ENCODE data around the gene APOBEC4. TPM values are rescaled to one million over a fixed set of nuclear protein-coding genes. Genes with fewer than 3 reads are reported as not detected.
A peak's percentile ranks its signal among the peaks of the same experiment; 100 is the strongest.

APOBEC4 gene
- total and polyA plus RNA-seq, 2 experiments from 2014 or later: 0.37 TPM; not detected in 1

DNA sequence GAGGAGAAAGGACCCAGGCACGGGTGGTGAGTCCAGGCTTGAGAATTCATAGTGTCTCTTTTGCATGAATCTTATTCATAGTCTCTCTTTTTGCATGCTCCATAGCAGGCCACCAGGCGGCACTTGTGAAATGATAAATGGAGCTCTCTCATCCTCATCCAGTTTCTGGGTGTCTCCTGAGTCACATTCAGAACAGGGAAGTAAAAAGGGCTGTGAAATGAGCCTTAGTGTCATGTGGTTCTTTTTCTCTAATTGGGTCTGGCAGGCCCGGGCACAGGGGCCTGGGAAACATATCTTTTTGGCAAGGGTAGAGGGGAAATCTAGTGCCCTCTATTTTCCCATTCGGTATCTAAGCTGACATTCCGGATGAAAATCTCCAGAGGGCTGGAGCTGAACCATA is 43.8 kb downstream of the APOBEC4 start:
- DNase-seq (ENCODE audit: low spot score): peak; percentile 39
- no peaks in the 10 kb centered on the region for H3K4me1 ChIP-seq (ENCODE audit: insufficient read depth)
- H3K9me2 ChIP-seq (replicated peaks; ENCODE audit: insufficient read depth): no peaks in the 10 kb centered on the region
- H3K27me3 ChIP-seq: no peaks in the 10 kb centered on the region
- no peaks in the 10 kb centered on the region for H3K79me2 ChIP-seq
- no peak for TF ChIP-seq EZH2phosphoT487 (IDR thresholded peaks at IDR 0.05; ENCODE audit: low read depth, severe bottlenecking, unreplicated experiment)
- TF ChIP-seq, protein P1, sequence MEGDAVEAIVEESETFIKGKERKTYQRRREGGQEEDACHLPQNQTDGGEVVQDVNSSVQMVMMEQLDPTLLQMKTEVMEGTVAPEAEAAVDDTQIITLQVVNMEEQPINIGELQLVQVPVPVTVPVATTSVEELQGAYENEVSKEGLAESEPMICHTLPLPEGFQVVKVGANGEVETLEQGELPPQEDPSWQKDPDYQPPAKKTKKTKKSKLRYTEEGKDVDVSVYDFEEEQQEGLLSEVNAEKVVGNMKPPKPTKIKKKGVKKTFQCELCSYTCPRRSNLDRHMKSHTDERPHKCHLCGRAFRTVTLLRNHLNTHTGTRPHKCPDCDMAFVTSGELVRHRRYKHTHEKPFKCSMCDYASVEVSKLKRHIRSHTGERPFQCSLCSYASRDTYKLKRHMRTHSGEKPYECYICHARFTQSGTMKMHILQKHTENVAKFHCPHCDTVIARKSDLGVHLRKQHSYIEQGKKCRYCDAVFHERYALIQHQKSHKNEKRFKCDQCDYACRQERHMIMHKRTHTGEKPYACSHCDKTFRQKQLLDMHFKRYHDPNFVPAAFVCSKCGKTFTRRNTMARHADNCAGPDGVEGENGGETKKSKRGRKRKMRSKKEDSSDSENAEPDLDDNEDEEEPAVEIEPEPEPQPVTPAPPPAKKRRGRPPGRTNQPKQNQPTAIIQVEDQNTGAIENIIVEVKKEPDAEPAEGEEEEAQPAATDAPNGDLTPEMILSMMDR (IDR thresholded peaks at IDR 0.05; ENCODE audit: poor library complexity): peak; percentile 34
- no peak overlapping the region for H3K4me2 ChIP-seq
- WGBS (ENCODE audit: low lambda C conversion rate, missing lambda C conversion rate): 73% methylated on average over 5 of the region's 5 CpGs
- H2AFZ ChIP-seq: no peak overlapping the region
- H3K9me3 ChIP-seq (ENCODE audit: low read depth): no peaks in the 10 kb centered on the region
- no peak overlapping the region for H3K27ac ChIP-seq
- no peak overlapping the region for H3K4me3 ChIP-seq
- H4K20me1 ChIP-seq (ENCODE audit: insufficient read depth, poor library complexity, severe bottlenecking): no peaks in the 10 kb centered on the region
- no peaks in the 10 kb centered on the region for H3K36me3 ChIP-seq (replicated peaks; ENCODE audit: insufficient read depth, low read depth)

DNA sequence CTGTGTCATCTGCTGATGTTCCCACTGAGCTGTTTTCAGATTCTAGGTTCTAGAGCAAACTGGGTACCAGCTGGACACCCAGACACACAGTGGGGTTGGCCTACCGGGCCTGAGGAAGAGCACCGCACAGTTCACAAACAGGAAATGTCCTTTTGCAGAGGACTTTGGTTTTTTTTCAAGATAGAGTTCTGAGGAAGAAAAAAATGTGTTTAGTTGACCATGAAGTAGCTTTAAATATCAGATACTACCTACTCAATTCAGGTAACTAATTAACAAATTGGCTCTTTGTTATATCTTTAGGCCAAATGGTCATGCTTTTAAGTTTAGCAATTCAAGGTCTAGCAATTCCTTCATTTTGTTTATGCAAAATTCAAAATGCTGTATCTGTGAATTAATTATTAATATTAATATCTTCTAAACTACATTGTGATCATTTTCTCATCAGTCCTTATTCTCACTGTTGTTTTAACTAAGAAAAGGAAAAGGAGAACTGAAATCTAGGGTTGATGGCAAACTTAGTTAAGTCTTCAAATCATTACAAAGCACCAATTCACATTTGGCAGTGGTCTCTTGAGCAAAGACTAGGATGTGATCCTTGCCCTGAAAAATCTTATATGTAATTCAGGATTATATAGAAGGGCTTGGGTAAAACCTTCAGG is 45.7 kb downstream of the APOBEC4 start:
- Histone ChIP-seq H3K4me2 (no peak overlapping the region), H3K27ac (no peak overlapping the region)

DNA sequence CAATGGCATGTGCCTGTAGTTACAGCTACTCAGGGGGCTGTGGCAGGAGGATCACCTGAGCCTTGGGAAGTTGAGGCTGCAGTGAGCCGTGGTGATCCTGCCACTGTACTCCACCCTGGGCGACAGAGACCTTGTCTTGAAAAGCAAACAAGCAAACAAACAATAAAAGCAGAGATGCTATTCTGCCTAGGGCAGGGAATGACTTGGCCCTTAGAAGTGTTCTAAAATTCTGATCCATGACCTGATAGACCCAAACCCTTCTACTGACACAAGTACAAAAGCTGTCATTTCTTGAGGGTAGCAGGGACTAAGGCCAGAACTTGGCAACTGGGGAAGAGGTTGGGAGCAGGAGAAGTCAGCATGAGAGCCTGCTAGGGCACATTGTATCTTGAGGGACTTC is 47.2 kb downstream of the APOBEC4 start:
- no peaks in the 10 kb centered on the region for H3K27me3 ChIP-seq
- H3K79me2 ChIP-seq: no peaks in the 10 kb centered on the region
- WGBS (ENCODE audit: low lambda C conversion rate, missing lambda C conversion rate): 76% methylated on average over 2 of the region's 2 CpGs
- H3K9me2 ChIP-seq (replicated peaks; ENCODE audit: insufficient read depth): no peaks in the 10 kb centered on the region
- no peaks in the 10 kb centered on the region for H3K4me1 ChIP-seq (ENCODE audit: insufficient read depth)
- no peak overlapping the region for H3K27ac ChIP-seq
- H2AFZ ChIP-seq: no peak overlapping the region
- no peaks in the 10 kb centered on the region for H3K9me3 ChIP-seq (ENCODE audit: low read depth)
- TF ChIP-seq, protein P1 (IDR thresholded peaks at IDR 0.05; ENCODE audit: poor library complexity): no peak
- no peak for TF ChIP-seq EZH2 (IDR thresholded peaks at IDR 0.05; ENCODE audit: borderline replicate concordance)
- no peak for TF ChIP-seq EZH2phosphoT487 (IDR thresholded peaks at IDR 0.05; ENCODE audit: low read depth, severe bottlenecking, unreplicated experiment)
- no peak overlapping the region for H3K4me2 ChIP-seq
- H3K4me3 ChIP-seq: no peak overlapping the region
- H4K20me1 ChIP-seq (ENCODE audit: insufficient read depth, poor library complexity, severe bottlenecking): no peaks in the 10 kb centered on the region
- no peaks in the 10 kb centered on the region for H3K36me3 ChIP-seq (replicated peaks; ENCODE audit: insufficient read depth, low read depth)
- DNase-seq (ENCODE audit: low spot score): no peak

More for the DNA sequence above, 45.7 kb downstream of the APOBEC4 start:
- no peaks in the 10 kb centered on the region for H3K9me2 ChIP-seq (replicated peaks; ENCODE audit: insufficient read depth)
- TF ChIP-seq EZH2phosphoT487 (IDR thresholded peaks at IDR 0.05; ENCODE audit: low read depth, severe bottlenecking, unreplicated experiment) (no peak), EZH2 (IDR thresholded peaks at IDR 0.05; ENCODE audit: borderline replicate concordance) (no peak)
- TF ChIP-seq, protein P1 (IDR thresholded peaks at IDR 0.05; ENCODE audit: poor library complexity): no peak
- no peak overlapping the region for H2AFZ ChIP-seq
- no peak for DNase-seq (ENCODE audit: low spot score)
- H3K36me3 ChIP-seq (replicated peaks; ENCODE audit: insufficient read depth, low read depth): no peaks in the 10 kb centered on the region
- H3K27me3 ChIP-seq: no peaks in the 10 kb centered on the region
- no peaks in the 10 kb centered on the region for H4K20me1 ChIP-seq (ENCODE audit: insufficient read depth, poor library complexity, severe bottlenecking)
- H3K79me2 ChIP-seq: no peaks in the 10 kb centered on the region
- H3K9me3 ChIP-seq (ENCODE audit: low read depth): no peaks in the 10 kb centered on the region
- 83% methylated on average over 2 of the region's 2 CpGs for WGBS (ENCODE audit: low lambda C conversion rate, missing lambda C conversion rate)
- no peak overlapping the region for H3K4me3 ChIP-seq
- no peaks in the 10 kb centered on the region for H3K4me1 ChIP-seq (ENCODE audit: insufficient read depth)

All from hepatocyte (in vitro differentiated cells).